AG04450 (cell line): ENCODE results near the gene EVL. TPM values are rescaled to one million over a fixed set of nuclear protein-coding genes. Genes with fewer than 3 reads are reported as not detected.

Experiments
- CTCF ChIA-PET: fragments of 300-600, 350-600 bp; formaldehyde crosslinking; extraction: SDS; loops from one replicate; lab custom pipeline; 2022; ENCODE audit warnings: antibody characterized with exemption, inconsistent platforms; lab: Charles Lee
- POLR2A ChIA-PET: fragments of 350-600 bp; formaldehyde crosslinking; extraction: SDS; loops from one replicate; lab custom pipeline; 2021; ENCODE audit warnings: antibody characterized with exemption, inconsistent platforms; lab: Yijun Ruan, JAX
- DNase-seq: peaks from one replicate; pipeline ENCODE4 v3.0.0-alpha.2; 2011; ENCODE audit warnings: low read depth, low spot score
- H3K27ac ChIP-seq: one replicate; pipeline ENCODE4 v1.5.1; 2012; ENCODE audit warnings: low read depth, low read length, control low read depth
- H3K27me3 ChIP-seq: one replicate; pipeline ENCODE4 v1.6.0; 2012; ENCODE audit warnings: low read length; ENCODE audit not compliant: control insufficient read depth, insufficient read depth
- H3K4me3 ChIP-seq: 2 replicates; pipeline ENCODE4 v1.5.1; 2011; ENCODE audit warnings: mild to moderate bottlenecking, low read depth, low read length, control low read depth
- H3K9me3 ChIP-seq: 2 replicates; pipeline ENCODE4 v1.5.1; 2012; ENCODE audit warnings: low read length; ENCODE audit not compliant: control insufficient read depth, insufficient read depth
- CTCF ChIP-seq: IDR thresholded peaks from 2 replicates; pipeline ENCODE4 v1.5.1; 2011; ENCODE audit warnings: low read depth, low read length, control low read depth, inconsistent platforms
- polyA plus RNA-seq: library from polyadenylated mRNA; depleted of rRNA; stranded (reverse); fragments of >200 nt; gene quantifications from 2 replicates; pipeline ENCODE4 v1.2.3, GENCODE V29; 2011

EVL gene
- polyA plus RNA-seq, 1 experiment: 36.5 TPM

- Histone ChIP-seq H3K27ac (peak overlapping the region; percentile 12), H3K27me3 (no peaks in the 10 kb centered on the region), H3K4me3 (no peak overlapping the region), H3K9me3 (no peaks in the 10 kb centered on the region)
- CTCF ChIA-PET: interaction anchor here (0.9 to 2.8 kb wide), 2 partner anchors 50 to 76 kb away, joined by 3 to 13 read pairs; no protein-coding TSS in a partner anchor
- no peak for DNase-seq
- POLR2A ChIA-PET: interaction anchor here (0.7 kb wide), 1 partner anchor 427 kb away, joined by 3 read pairs; no protein-coding TSS in a partner anchor
- TF ChIP-seq CTCF: no peak
Measured at GRCh38 chr14:100032738-100033137, 32.5 kb upstream of the EVL start.

GRCh38 chr14:100033347-100034075 is 31.7 kb upstream of the EVL start:
- no peak for TF ChIP-seq CTCF
- POLR2A ChIA-PET: interaction anchor here (0.7 to 1.7 kb wide), 2 partner anchors 16 to 428 kb away, joined by 3 read pairs; no protein-coding TSS in a partner anchor
- H3K27ac ChIP-seq: no peak overlapping the region

GRCh38 chr14:100034468-100034867 is 30.8 kb upstream of the EVL start:
- H3K9me3 ChIP-seq: no peaks in the 10 kb centered on the region
- no peak for DNase-seq
- TF ChIP-seq CTCF: no peak
- H3K27ac ChIP-seq: no peak overlapping the region
- no peaks in the 10 kb centered on the region for H3K27me3 ChIP-seq
- ChIA-PET POLR2A (interaction anchor here (1.7 kb wide), 1 partner anchor 15 kb away, joined by 3 read pairs; no protein-coding TSS in a partner anchor), CTCF (interaction anchor here (2.8 kb wide), 1 partner anchor 74 kb away, joined by 13 read pairs; no protein-coding TSS in a partner anchor)
- H3K4me3 ChIP-seq: no peak overlapping the region

More at GRCh38 chr14:100033347-100034075, 31.7 kb upstream of the EVL start:
- H3K9me3 ChIP-seq: no peaks in the 10 kb centered on the region
- CTCF ChIA-PET: interaction anchor here (0.6 to 2.8 kb wide), 3 partner anchors 51 to 463 kb away, joined by 3 to 13 read pairs (median 3); no protein-coding TSS in a partner anchor
- no peak overlapping the region for H3K4me3 ChIP-seq
- H3K27me3 ChIP-seq: no peaks in the 10 kb centered on the region
- no peak for DNase-seq

GRCh38 chr14:100034961-100035500 is 30.2 kb upstream of the EVL start:
- Histone ChIP-seq H3K4me3 (no peak overlapping the region), H3K27ac (no peak overlapping the region), H3K9me3 (no peaks in the 10 kb centered on the region), H3K27me3 (no peaks in the 10 kb centered on the region)
- TF ChIP-seq CTCF: no peak
- CTCF ChIA-PET: interaction anchor here (2.8 kb wide), 1 partner anchor 73 kb away, joined by 13 read pairs; no protein-coding TSS in a partner anchor
- DNase-seq: no peak
- POLR2A ChIA-PET: interaction anchor here (1.7 kb wide), 1 partner anchor 14 kb away, joined by 3 read pairs; no protein-coding TSS in a partner anchor
